HepG2 (cell line): ENCODE results near the gene TSPAN18. TPM values are rescaled to one million over a fixed set of nuclear protein-coding genes. Genes with fewer than 3 reads are reported as not detected.

Experiments
- ATF3 ChIP-seq: sonication (generic); formaldehyde crosslinking; IDR thresholded peaks from 2 replicates; pipeline ENCODE4 v1.4.0; 2020; ENCODE audit warnings: missing genetic modification reagents
- CEBPB ChIP-seq: IDR thresholded peaks from 2 replicates; pipeline ENCODE4 v1.6.1; 2011; ENCODE audit warnings: low read depth, low read length, improper control_type of control experiment, borderline replicate concordance
- ELF1 ChIP-seq: sonication (generic); formaldehyde crosslinking; IDR thresholded peaks from 2 replicates; pipeline ENCODE4 v1.4.0; 2020; ENCODE audit warnings: missing genetic modification reagents
- ELF4 ChIP-seq: sonication (generic); formaldehyde crosslinking; IDR thresholded peaks from 2 replicates; pipeline ENCODE4 v1.5.0; 2020; ENCODE audit warnings: missing genetic modification reagents, mild to moderate bottlenecking, moderate library complexity, borderline replicate concordance
- ERF ChIP-seq: IDR thresholded peaks from 2 replicates; pipeline ENCODE4 v1.6.1; 2018; ENCODE audit warnings: missing biosample characterization, missing genetic modification reagents
- ETV5 ChIP-seq: IDR thresholded peaks from 2 replicates; pipeline ENCODE4 v1.6.1; 2018; ENCODE audit warnings: missing biosample characterization, missing genetic modification reagents, inconsistent platforms, borderline replicate concordance
- FOXO1 ChIP-seq: sonication (generic); formaldehyde crosslinking; IDR thresholded peaks from 2 replicates; pipeline ENCODE4 v1.4.0; 2020; ENCODE audit warnings: missing genetic modification reagents
- FOXP4 ChIP-seq: sonication (generic); formaldehyde crosslinking; IDR thresholded peaks from 2 replicates; pipeline ENCODE4 v1.4.0; 2020; ENCODE audit warnings: missing genetic modification reagents
- HDAC1 ChIP-seq: sonication (generic); formaldehyde crosslinking; IDR thresholded peaks from 2 replicates; pipeline ENCODE4 v1.5.1; 2020; ENCODE audit warnings: mild to moderate bottlenecking, missing genetic modification reagents
- HDAC2 ChIP-seq: sonication (generic); formaldehyde crosslinking; IDR thresholded peaks from 2 replicates; pipeline ENCODE4 v1.4.0; 2020; ENCODE audit warnings: missing genetic modification reagents
- HNF4A ChIP-seq: sonication (generic); formaldehyde crosslinking; IDR thresholded peaks from 2 replicates; pipeline ENCODE4 v1.4.0; 2020; ENCODE audit warnings: missing genetic modification reagents
- NFKB2 ChIP-seq: sonication (generic); formaldehyde crosslinking; IDR thresholded peaks from 2 replicates; pipeline ENCODE4 v1.4.0; 2020; ENCODE audit warnings: missing genetic modification reagents, borderline replicate concordance
- POLR2AphosphoS2 ChIP-seq: IDR thresholded peaks from 2 replicates; pipeline ENCODE4 v1.6.1; 2011; ENCODE audit warnings: low read depth, low read length, improper control_type of control experiment
- SOX13 ChIP-seq, 3 experiments: fragments of 450-650 bp in 1 of 3; sonication (generic) in 1 of 3; formaldehyde crosslinking in 1 of 3; IDR thresholded peaks in 2 of 3; conservative IDR thresholded peaks in 1 of 3; 2 replicates each; pipeline versions ENCODE4 v1.5.0 to v1.6.1; 2016 to 2020; ENCODE audit warnings: antibody characterized with exemption in 1 of 3, mild to moderate bottlenecking in 1 of 3, missing compliant biosample characterization in 1 of 3, missing genetic modification reagents in 1 of 3, moderate library complexity in 1 of 3
- TBX2 ChIP-seq: sonication (generic); formaldehyde crosslinking; IDR thresholded peaks from 2 replicates; pipeline ENCODE4 v1.5.0; 2020; ENCODE audit warnings: missing genetic modification reagents, mild to moderate bottlenecking, borderline replicate concordance
- TFDP2 ChIP-seq: sonication (generic); formaldehyde crosslinking; IDR thresholded peaks from 2 replicates; pipeline ENCODE4 v1.4.0; 2020; ENCODE audit warnings: missing genetic modification reagents
- TFE3 ChIP-seq: IDR thresholded peaks from 2 replicates; pipeline ENCODE4 v1.6.1; 2016
- UBTF ChIP-seq: sonication (generic); formaldehyde crosslinking; IDR thresholded peaks from 2 replicates; pipeline ENCODE4 v1.4.0; 2020; ENCODE audit warnings: mild to moderate bottlenecking, missing genetic modification reagents
- ZNF264 ChIP-seq: sonication (generic); formaldehyde crosslinking; IDR thresholded peaks from 2 replicates; pipeline ENCODE4 v1.4.0; 2020; ENCODE audit warnings: missing genetic modification reagents
- ZNF644 ChIP-seq: IDR thresholded peaks from 2 replicates; pipeline ENCODE4 v1.6.1; 2016; ENCODE audit warnings: low read depth
- ZNF710 ChIP-seq: sonication (generic); formaldehyde crosslinking; IDR thresholded peaks from 2 replicates; pipeline ENCODE4 v1.5.0; 2020; ENCODE audit warnings: mild to moderate bottlenecking, missing genetic modification reagents, borderline replicate concordance
- polyA plus RNA-seq, 8 experiments: library from polyadenylated mRNA; depleted of rRNA in 3 of 8; stranded (reverse) in 7 of 8; unstranded in 1 of 8; fragments of >200 nt; fragmentation: Illumina TruSeq in 4 of 8; extraction: Trizol in 4 of 8; gene quantifications; 2 replicates each; pipeline versions ENCODE4 v1.2.1 to v1.2.3, GENCODE V29; 2011 to 2016; ENCODE audit warnings: low read depth in 4 of 8, missing spikeins in 1 of 8, mixed read lengths in 1 of 8; ENCODE audit not compliant: insufficient read depth in 1 of 8
- total RNA-seq, 5 experiments: library from RNA; depleted of rRNA; stranded (reverse); fragments of >200 nt; fragmentation: Illumina TruSeq; extraction: Trizol; gene quantifications; 2 replicates each; pipeline ENCODE4 v1.2.3, GENCODE V29; 2016; ENCODE audit warnings: low read depth in 1 of 5

Gene TSPAN18
- total and polyA plus RNA-seq, 2 of the 13 experiments (the other 11 are each of a cell fraction or from before 2014, with no cell fraction given): not detected

GRCh38 chr11:44709281-44709562 lies 17.5 kb upstream of the TSPAN18 start (continued):
- TF ChIP-seq FOXP4 (CRISPR knock-in tag): peak; percentile 46; the same call in 1 of the 2 replicates
- no peak for TF ChIP-seq NFKB2 (CRISPR knock-in tag)
- TF ChIP-seq TFDP2 (CRISPR knock-in tag): 0 out of 2 replicates have a peak, but pooled peaks have one; percentile 13
- TF ChIP-seq TBX2 (CRISPR knock-in tag): 0 out of 2 replicates have a peak, but pooled peaks have one; percentile 28
- peak; percentile 74 for TF ChIP-seq TFE3
- TF ChIP-seq HDAC2 (CRISPR knock-in tag): peak; percentile 51
- TF ChIP-seq ZNF710 (CRISPR knock-in tag): 0 out of 2 replicates have a peak, but pooled peaks have one; percentile 42
- no peak for TF ChIP-seq POLR2AphosphoS2
- TF ChIP-seq UBTF (CRISPR knock-in tag): peak; percentile 53; the same call in 1 of the 2 replicates
- peak; percentile 58; the same call in 1 of the 2 replicates for TF ChIP-seq FOXO1 (CRISPR knock-in tag)
- no peak for TF ChIP-seq ELF4 (CRISPR knock-in tag)
- peak; percentile 95 for TF ChIP-seq CEBPB
- TF ChIP-seq HNF4A (CRISPR knock-in tag): peak; percentile 87
- no peak for TF ChIP-seq ZNF264 (CRISPR knock-in tag)
- peak; percentile 83 for TF ChIP-seq ELF1 (CRISPR knock-in tag)
- TF ChIP-seq ZNF644 (CRISPR knock-in tag): 0 out of 2 replicates have a peak, but pooled peaks have one; percentile 40
- peak; percentile 87 for TF ChIP-seq ATF3 (CRISPR knock-in tag)
- TF ChIP-seq SOX13 (IDR thresholded peaks at IDR 0.05): no peak; the same call in 1 of the 2 replicates
- peak in 1 of 2 experiments; percentile 19; a peak in 1 of 4 replicates for TF ChIP-seq SOX13 (CRISPR knock-in tag; conservative IDR thresholded peaks at IDR 0.05 in 1 of 2, IDR thresholded peaks at IDR 0.05 in 1 of 2)
- peak; percentile 87 for TF ChIP-seq ETV5
- 0 out of 2 replicates have a peak, but pooled peaks have one; percentile 27 for TF ChIP-seq ERF (CRISPR knock-in tag)
- TF ChIP-seq HDAC1 (CRISPR knock-in tag): peak; percentile 36; the same call in 1 of the 2 replicates
